ENCODE measurements around the gene UPK2.

DNA sequence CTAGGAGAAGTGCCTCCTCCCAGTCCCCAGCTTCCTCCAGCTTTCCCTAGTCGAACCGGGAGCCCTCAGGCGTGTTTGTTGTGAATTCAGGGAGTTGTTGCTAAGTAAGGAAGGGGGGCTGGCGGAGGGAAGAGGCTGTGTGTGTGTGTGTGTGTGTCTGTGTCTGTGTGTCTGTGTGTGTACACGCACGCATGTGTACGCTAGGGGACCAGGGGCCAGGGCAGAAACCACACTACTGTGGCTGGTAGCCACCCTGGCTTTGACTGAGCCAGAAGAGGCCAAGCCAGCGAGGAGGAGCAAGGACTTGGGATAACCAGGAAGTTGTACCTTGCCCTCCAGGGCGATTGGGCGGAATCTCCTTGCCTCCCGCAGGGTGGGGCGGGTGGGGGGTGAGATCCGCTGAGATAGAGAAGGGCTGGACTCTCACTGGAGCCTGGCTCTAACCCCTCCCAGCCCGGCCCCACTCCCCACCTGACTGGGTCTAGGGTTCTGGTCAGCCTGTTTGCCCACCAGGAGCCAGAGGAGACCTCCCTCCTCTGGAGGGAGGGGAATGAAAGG lies 37.9 kb upstream of the UPK2 start:
- TF ChIP-seq, protein P1, sequence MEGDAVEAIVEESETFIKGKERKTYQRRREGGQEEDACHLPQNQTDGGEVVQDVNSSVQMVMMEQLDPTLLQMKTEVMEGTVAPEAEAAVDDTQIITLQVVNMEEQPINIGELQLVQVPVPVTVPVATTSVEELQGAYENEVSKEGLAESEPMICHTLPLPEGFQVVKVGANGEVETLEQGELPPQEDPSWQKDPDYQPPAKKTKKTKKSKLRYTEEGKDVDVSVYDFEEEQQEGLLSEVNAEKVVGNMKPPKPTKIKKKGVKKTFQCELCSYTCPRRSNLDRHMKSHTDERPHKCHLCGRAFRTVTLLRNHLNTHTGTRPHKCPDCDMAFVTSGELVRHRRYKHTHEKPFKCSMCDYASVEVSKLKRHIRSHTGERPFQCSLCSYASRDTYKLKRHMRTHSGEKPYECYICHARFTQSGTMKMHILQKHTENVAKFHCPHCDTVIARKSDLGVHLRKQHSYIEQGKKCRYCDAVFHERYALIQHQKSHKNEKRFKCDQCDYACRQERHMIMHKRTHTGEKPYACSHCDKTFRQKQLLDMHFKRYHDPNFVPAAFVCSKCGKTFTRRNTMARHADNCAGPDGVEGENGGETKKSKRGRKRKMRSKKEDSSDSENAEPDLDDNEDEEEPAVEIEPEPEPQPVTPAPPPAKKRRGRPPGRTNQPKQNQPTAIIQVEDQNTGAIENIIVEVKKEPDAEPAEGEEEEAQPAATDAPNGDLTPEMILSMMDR (IDR thresholded peaks at IDR 0.05 in 8 of 11, conservative IDR thresholded peaks at IDR 0.05 in 3 of 11) = no peak
- no peak for TF ChIP-seq POLR2A (IDR thresholded peaks at IDR 0.05)
